ENCODE measurements around the gene ZFAND6.

Gene ZFAND6

GRCh38 chr15:80052597-80053304 is 6.7 kb upstream of the ZFAND6 start:
- DNase-seq = no peak

- no peak for DNase-seq
Measured at GRCh38 chr15:80055933-80056332, 3.5 kb upstream of the ZFAND6 start.

GRCh38 chr15:80058044-80058443 is 1.4 kb upstream of the ZFAND6 start:
- DNase-seq = no peak

- peak; percentile 63 for DNase-seq
Measured at GRCh38 chr15:80059786-80060355, 395 bp downstream of the ZFAND6 start.

GRCh38 chr15:80060356-80061006 is 1.0 kb downstream of the ZFAND6 start:
- no peak for DNase-seq

GRCh38 chr15:80061582-80061981 is 2.1 kb downstream of the ZFAND6 start:
- DNase-seq = no peak

- DNase-seq = no peak
Measured at GRCh38 chr15:80066912-80067311, 7.4 kb downstream of the ZFAND6 start.

- no peak for DNase-seq
Measured at GRCh38 chr15:80068578-80068977, 9.1 kb downstream of the ZFAND6 start.

- peak; percentile 37 for DNase-seq
Measured at GRCh38 chr15:80070840-80071239, 11.4 kb downstream of the ZFAND6 start.

- DNase-seq = no peak
Measured at GRCh38 chr15:80071652-80072051, 12.2 kb downstream of the ZFAND6 start.

GRCh38 chr15:80072285-80072994 is 13.0 kb downstream of the ZFAND6 start:
- DNase-seq = peak; percentile 82

- no peak for DNase-seq
Measured at GRCh38 chr15:80073197-80073596, 13.7 kb downstream of the ZFAND6 start.

GRCh38 chr15:80076321-80077318 is 17.1 kb downstream of the ZFAND6 start:
- DNase-seq = no peak

- DNase-seq = no peak
Measured at GRCh38 chr15:80081390-80081789, 21.9 kb downstream of the ZFAND6 start.

GRCh38 chr15:80087104-80087503 is 27.6 kb downstream of the ZFAND6 start:
- no peak for DNase-seq

GRCh38 chr15:80090041-80090440 is 30.6 kb downstream of the ZFAND6 start:
- DNase-seq = no peak

- no peak for DNase-seq
Measured at GRCh38 chr15:80090879-80091503, 31.5 kb downstream of the ZFAND6 start.

- DNase-seq = peak; percentile 7
Measured at GRCh38 chr15:80093854-80094418, 34.5 kb downstream of the ZFAND6 start.

- no peak for DNase-seq
Measured at GRCh38 chr15:80095511-80095910, 36.0 kb downstream of the ZFAND6 start.

GRCh38 chr15:80095969-80096368 is 36.5 kb downstream of the ZFAND6 start:
- DNase-seq = no peak

GRCh38 chr15:80098341-80098740 is 38.9 kb downstream of the ZFAND6 start:
- no peak for DNase-seq

- no peak for DNase-seq
Measured at GRCh38 chr15:80099241-80099640, 39.8 kb downstream of the ZFAND6 start.

Data from NCI-H1436 (cell line).